WTC11 (cell line): Measurements from ENCODE around the gene SGMS1.

Experiments used
- ARID4B ChIP-seq: sonication (generic); formaldehyde crosslinking; IDR thresholded peaks from 2 replicates; pipeline ENCODE4 v1.8.0; 2023; ENCODE audit warnings: missing genetic modification reagents, mild to moderate bottlenecking, borderline replicate concordance
- CREM ChIP-seq: sonication (generic); formaldehyde crosslinking; IDR thresholded peaks from 2 replicates; pipeline ENCODE4 v1.8.1; 2022; ENCODE audit warnings: mild to moderate bottlenecking, missing genetic modification reagents, moderate library complexity
- CTCF ChIP-seq: fragments of 200-600 bp; IDR thresholded peaks from 2 replicates; pipeline ENCODE4 v1.8.0; 2022; ENCODE audit warnings: antibody characterized with exemption
- ERG ChIP-seq: fragments of 250-450 bp; sonication (Bioruptor Pico); IDR thresholded peaks from 2 replicates; pipeline ENCODE4 v1.8.0; 2021; ENCODE audit warnings: mild to moderate bottlenecking
- FOXP4 ChIP-seq: sonication (generic); formaldehyde crosslinking; IDR thresholded peaks from 2 replicates; pipeline ENCODE4 v1.8.0; 2022; ENCODE audit warnings: mild to moderate bottlenecking, missing genetic modification reagents
- IRF1 ChIP-seq: sonication (generic); formaldehyde crosslinking; IDR thresholded peaks from 2 replicates; pipeline ENCODE4 v1.8.0; 2023; ENCODE audit warnings: missing genetic modification reagents
- IRF2 ChIP-seq: sonication (generic); formaldehyde crosslinking; IDR thresholded peaks from 2 replicates; pipeline ENCODE4 v1.8.0; 2022; ENCODE audit warnings: low read depth, missing genetic modification reagents, borderline replicate concordance
- KAT7 ChIP-seq: sonication (generic); formaldehyde crosslinking; IDR thresholded peaks from 2 replicates; pipeline ENCODE4 v1.8.1; 2023; ENCODE audit warnings: missing genetic modification reagents, mild to moderate bottlenecking, borderline replicate concordance
- MAX ChIP-seq: sonication (generic); formaldehyde crosslinking; IDR thresholded peaks from 2 replicates; pipeline ENCODE4 v1.8.0; 2022; ENCODE audit warnings: mild to moderate bottlenecking, missing genetic modification reagents
- PRDM15 ChIP-seq: sonication (generic); formaldehyde crosslinking; IDR thresholded peaks from 2 replicates; pipeline ENCODE4 v1.8.0; 2022; ENCODE audit warnings: missing genetic modification reagents
- SOX15 ChIP-seq: fragments of 250-450 bp; sonication (Bioruptor Pico); IDR thresholded peaks from 2 replicates; pipeline ENCODE4 v1.9.0; 2021; ENCODE audit warnings: mild to moderate bottlenecking
- SP1 ChIP-seq: sonication (generic); formaldehyde crosslinking; conservative IDR thresholded peaks from 2 replicates; pipeline ENCODE4 v1.8.1; 2022; ENCODE audit warnings: missing genetic modification reagents
- TP53 ChIP-seq: sonication (generic); formaldehyde crosslinking; IDR thresholded peaks from 2 replicates; pipeline ENCODE4 v1.8.1; 2023; ENCODE audit warnings: mild to moderate bottlenecking, missing genetic modification reagents
- ZNF263 ChIP-seq: sonication (generic); formaldehyde crosslinking; IDR thresholded peaks from 2 replicates; pipeline ENCODE4 v1.8.1; 2022; ENCODE audit warnings: low read depth, mild to moderate bottlenecking, moderate library complexity, missing genetic modification reagents

- no peak for TF ChIP-seq FOXP4
- no peak for TF ChIP-seq PRDM15 (CRISPR knock-in tag)
- TF ChIP-seq MAX (CRISPR knock-in tag), result no peak
- TF ChIP-seq CTCF, result no peak
- no peak for TF ChIP-seq TP53 (CRISPR knock-in tag)
- no peak for TF ChIP-seq SP1 (CRISPR knock-in tag)
- no peak for TF ChIP-seq IRF2
- TF ChIP-seq ZNF263 (CRISPR knock-in tag), result no peak
- TF ChIP-seq IRF1 (CRISPR knock-in tag), result no peak
- no peak for TF ChIP-seq SOX15 (CRISPR knock-in tag)
- TF ChIP-seq KAT7 (CRISPR knock-in tag), result no peak
- no peak for TF ChIP-seq CREM (CRISPR knock-in tag)
- TF ChIP-seq ERG (CRISPR knock-in tag), result no peak
- no peak for TF ChIP-seq ARID4B
These were observed 70.8 kb downstream of the SGMS1 start for GRCh38 chr10:50552771-50553535.
